ENCODE measurements around the gene MOCS1. TPM values are rescaled to one million over a fixed set of nuclear protein-coding genes. Genes with fewer than 3 reads are reported as not detected.

Gene MOCS1
- total RNA-seq, 4 donors from 2014 or later = 23.4 to 39.8 (median 33.1) TPM

DNA sequence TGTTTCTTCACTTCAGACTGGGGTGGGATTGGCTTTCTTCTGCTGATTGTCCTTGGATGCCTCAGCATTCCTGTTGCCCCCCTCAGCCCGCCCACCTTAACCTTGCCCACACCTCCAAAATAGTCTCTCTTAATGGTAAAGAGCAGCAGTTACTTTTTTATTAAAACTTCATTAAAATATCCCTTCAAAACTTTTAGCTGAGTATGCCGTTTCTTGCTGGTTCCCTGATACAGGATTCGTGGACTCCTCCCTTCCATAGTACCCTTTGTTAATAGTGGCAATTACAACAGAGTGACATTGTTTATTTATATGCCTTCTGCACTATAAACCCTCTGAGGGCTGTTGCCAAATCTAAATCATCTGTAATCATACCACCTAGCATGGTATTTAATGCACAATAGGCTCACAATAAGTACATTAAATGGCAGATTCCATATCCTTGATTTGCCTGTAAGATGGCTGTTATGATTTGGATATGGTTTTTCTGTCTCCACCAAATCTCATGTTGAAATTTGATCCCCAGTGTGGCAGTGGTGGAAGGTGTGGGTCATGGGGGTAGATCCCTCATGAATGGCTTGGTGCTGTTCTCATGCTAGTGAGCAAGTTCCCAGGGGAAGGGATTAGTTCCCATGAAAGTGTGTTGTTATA is 3.5 kb upstream of the MOCS1 start:
- Histone ChIP-seq H3K4me3 (replicated peaks in 1 of 3) (no peak overlapping the region), H3K27ac (no peak overlapping the region), H3K9me3 (no peaks in the 10 kb centered on the region), H3K4me1 (peaks cover 10 to 12% of the 10 kb centered on the region in 2 donors), H3K27me3 (no peaks in the 10 kb centered on the region), H3K36me3 (no peaks in the 10 kb centered on the region)
- TF ChIP-seq, protein P1, sequence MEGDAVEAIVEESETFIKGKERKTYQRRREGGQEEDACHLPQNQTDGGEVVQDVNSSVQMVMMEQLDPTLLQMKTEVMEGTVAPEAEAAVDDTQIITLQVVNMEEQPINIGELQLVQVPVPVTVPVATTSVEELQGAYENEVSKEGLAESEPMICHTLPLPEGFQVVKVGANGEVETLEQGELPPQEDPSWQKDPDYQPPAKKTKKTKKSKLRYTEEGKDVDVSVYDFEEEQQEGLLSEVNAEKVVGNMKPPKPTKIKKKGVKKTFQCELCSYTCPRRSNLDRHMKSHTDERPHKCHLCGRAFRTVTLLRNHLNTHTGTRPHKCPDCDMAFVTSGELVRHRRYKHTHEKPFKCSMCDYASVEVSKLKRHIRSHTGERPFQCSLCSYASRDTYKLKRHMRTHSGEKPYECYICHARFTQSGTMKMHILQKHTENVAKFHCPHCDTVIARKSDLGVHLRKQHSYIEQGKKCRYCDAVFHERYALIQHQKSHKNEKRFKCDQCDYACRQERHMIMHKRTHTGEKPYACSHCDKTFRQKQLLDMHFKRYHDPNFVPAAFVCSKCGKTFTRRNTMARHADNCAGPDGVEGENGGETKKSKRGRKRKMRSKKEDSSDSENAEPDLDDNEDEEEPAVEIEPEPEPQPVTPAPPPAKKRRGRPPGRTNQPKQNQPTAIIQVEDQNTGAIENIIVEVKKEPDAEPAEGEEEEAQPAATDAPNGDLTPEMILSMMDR (IDR thresholded peaks at IDR 0.05) = no peak
- no peak for TF ChIP-seq POLR2A (IDR thresholded peaks at IDR 0.05)
- DNase-seq = no peak
- WGBS, 2 donors = 90 to 92% methylated on average over 3 of the region's 3 CpGs
- intact Hi-C loops (cut with DNase I) = no loop called here

DNA sequence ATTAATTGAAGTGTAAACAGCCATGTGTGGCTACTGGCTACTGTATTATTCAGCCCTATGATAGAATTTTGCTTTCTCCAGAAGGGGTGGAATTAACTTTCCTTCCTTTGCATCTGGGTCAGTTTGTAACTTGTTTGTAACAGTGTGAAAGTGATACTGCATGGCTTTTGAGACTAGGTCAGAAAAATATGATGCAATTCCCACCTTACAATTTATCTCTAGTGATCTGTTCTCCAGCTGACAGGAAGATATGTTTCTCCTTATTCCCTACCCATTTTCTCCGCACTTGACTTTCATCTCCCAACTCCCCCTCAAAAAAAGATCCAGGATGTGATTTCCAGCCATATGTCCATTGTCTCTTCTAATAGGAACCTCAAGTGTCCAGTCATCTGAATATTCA is 2.6 kb upstream of the MOCS1 start:
- intact Hi-C loops (cut with DNase I) = no loop called here
- Histone ChIP-seq H3K36me3 (no peaks in the 10 kb centered on the region), H3K27me3 (no peaks in the 10 kb centered on the region), H3K9me3 (no peaks in the 10 kb centered on the region), H3K4me3 (replicated peaks in 1 of 3) (no peak overlapping the region), H3K27ac (no peak overlapping the region), H3K4me1 (peaks cover 14 to 21% of the 10 kb centered on the region in 2 donors)
- no peak for DNase-seq
- WGBS, 2 donors = 96% methylated on average over 1 of the region's 1 CpG
- TF ChIP-seq, protein P1 (IDR thresholded peaks at IDR 0.05) = no peak

GRCh38 chr6:39935241-39935640 is 979 bp upstream of the MOCS1 start:
- no peaks in the 10 kb centered on the region for H3K9me3 ChIP-seq
- intact Hi-C loops (cut with DNase I) = no loop called here
- 74 to 80% methylated on average over 2 of the region's 2 CpGs for WGBS, 2 donors
- no peak for TF ChIP-seq POLR2A (IDR thresholded peaks at IDR 0.05)
- TF ChIP-seq, protein P1 (IDR thresholded peaks at IDR 0.05) = no peak
- H3K4me3 ChIP-seq (replicated peaks in 1 of 3) = no peak overlapping the region
- H3K36me3 ChIP-seq = no peaks in the 10 kb centered on the region
- peaks cover 26% of the 10 kb centered on the region in 2 donors for H3K4me1 ChIP-seq
- H3K27me3 ChIP-seq = no peaks in the 10 kb centered on the region
- no peak for DNase-seq
- no peak overlapping the region for H3K27ac ChIP-seq

DNA sequence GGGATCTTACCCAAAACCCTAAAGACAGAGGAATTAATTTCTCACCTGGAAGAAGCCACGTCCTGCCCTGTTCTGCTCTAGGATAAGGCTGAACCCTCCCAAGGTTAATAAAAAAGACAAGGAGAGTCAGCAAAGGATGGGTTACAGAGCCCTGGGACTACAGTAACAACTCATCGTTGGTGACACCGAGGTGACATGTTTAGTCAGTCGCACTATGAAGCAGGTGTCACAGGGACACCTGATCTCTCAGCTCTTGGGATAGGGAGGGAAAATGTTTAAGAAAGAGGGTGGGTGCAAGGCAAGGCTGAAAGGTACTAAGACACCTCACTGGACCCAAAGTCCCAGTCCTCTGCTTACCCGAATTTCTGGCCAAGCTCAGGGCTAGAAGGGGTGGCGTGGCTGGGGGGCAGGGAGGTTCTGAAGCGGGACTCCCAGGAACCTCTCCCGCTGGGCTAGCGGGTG is 562 bp downstream of the MOCS1 start:
- intact Hi-C loops (cut with DNase I) = no loop called here
- no peak for DNase-seq
- Histone ChIP-seq H3K9me3 (no peaks in the 10 kb centered on the region), H3K36me3 (no peaks in the 10 kb centered on the region), H3K4me1 (peaks cover 26 to 37% of the 10 kb centered on the region in 2 donors), H3K27ac (peak overlapping the region; percentile 73 to 92 (median 79)), H3K4me3 (replicated peaks in 1 of 3) (peak overlapping the region; percentile 59 to 77 (median 73)), H3K27me3 (no peaks in the 10 kb centered on the region)
- TF ChIP-seq, protein P1 (IDR thresholded peaks at IDR 0.05) = no peak
- TF ChIP-seq POLR2A (IDR thresholded peaks at IDR 0.05) = no peak
- WGBS, 2 donors = 19 to 22% methylated on average over 9 of the region's 9 CpGs

DNA sequence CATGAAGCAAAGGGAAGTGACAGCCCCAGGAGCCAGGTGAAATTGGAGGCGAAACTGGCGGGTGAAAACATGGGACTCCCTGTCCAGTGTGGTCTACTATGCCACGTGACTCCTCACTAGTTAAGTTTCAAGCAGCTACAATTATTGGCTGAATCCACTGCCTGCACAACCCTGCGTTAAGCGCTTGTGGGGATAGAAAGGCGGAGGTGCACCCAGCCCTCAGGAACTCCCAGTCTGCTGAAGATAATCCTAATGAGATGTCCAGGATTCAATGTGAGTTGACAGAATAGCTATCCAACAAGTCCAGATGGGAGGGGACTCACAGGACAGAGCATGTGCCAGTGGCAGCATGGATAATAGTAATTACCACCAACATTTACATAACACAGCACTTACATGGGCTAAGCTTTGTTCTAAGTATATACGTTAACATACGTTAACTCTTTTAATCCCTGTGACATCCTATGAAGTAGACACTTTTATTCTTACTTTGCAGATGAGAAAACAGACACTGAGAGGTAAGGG is 1.8 kb downstream of the MOCS1 start:
- intact Hi-C loops (cut with DNase I) = no loop called here
- H3K9me3 ChIP-seq = no peaks in the 10 kb centered on the region
- H3K4me3 ChIP-seq (replicated peaks in 1 of 3) = peak overlapping the region in 1 of 3 donors; percentile 77
- H3K27me3 ChIP-seq = no peaks in the 10 kb centered on the region
- H3K36me3 ChIP-seq = no peaks in the 10 kb centered on the region
- peaks cover 29 to 49% of the 10 kb centered on the region in 2 donors for H3K4me1 ChIP-seq
- WGBS, 2 donors = 93 to 97% methylated on average over 8 of the region's 8 CpGs
- H3K27ac ChIP-seq = peak overlapping the region in 2 of 3 donors; percentile 19 to 92
- no peak for TF ChIP-seq POLR2A (IDR thresholded peaks at IDR 0.05)
- TF ChIP-seq, protein P1 (IDR thresholded peaks at IDR 0.05) = no peak
- DNase-seq = no peak

Data from thyroid gland (tissue), 4 donors.